CD4-positive, alpha-beta memory T cell (primary cell): Measurements from ENCODE around the gene AGER. TPM values are rescaled to one million over a fixed set of nuclear protein-coding genes. Genes with fewer than 3 reads are reported as not detected.

Source experiments
- CTCF ChIA-PET: fragments of 350-600 bp; sonication (Branson Sonifier 250); formaldehyde crosslinking; loops from one replicate; lab custom pipeline; 2021; ENCODE audit warnings: inconsistent platforms; ENCODE audit not compliant: partially characterized antibody; lab: Charles Lee
- POLR2A ChIA-PET: fragments of 350-600 bp; sonication (Branson Sonifier 250); formaldehyde crosslinking; loops from one replicate; lab custom pipeline; 2021; ENCODE audit not compliant: partially characterized antibody; lab: Charles Lee
- DNase-seq, 5 donors: peaks; one replicate each; pipeline versions ENCODE4 v3.0.0 to v3.0.0-alpha.2; 2020 to 2022; ENCODE audit warnings: mixed read lengths in 1 of 5
- H3K27ac ChIP-seq: one replicate; pipeline ENCODE4 v1.7.0; 2013; ENCODE audit warnings: low read depth, low read length
- H3K27me3 ChIP-seq: 2 replicates; pipeline ENCODE4 v1.7.0; 2013; ENCODE audit warnings: mild to moderate bottlenecking, low read length, moderate library complexity; ENCODE audit not compliant: insufficient read depth
- H3K36me3 ChIP-seq: 2 replicates; pipeline ENCODE4 v1.7.0; 2013; ENCODE audit warnings: mild to moderate bottlenecking, low read length, moderate library complexity; ENCODE audit not compliant: insufficient read depth
- H3K4me1 ChIP-seq: 2 replicates; pipeline ENCODE4 v1.7.0; 2013; ENCODE audit warnings: mild to moderate bottlenecking, low read length, moderate library complexity; ENCODE audit not compliant: insufficient read depth
- H3K4me3 ChIP-seq, 2 donors: one replicate each; pipeline ENCODE4 v1.7.0; 2013; ENCODE audit warnings: low read length in 2 of 2, mild to moderate bottlenecking in 1 of 2
- H3K9me3 ChIP-seq, 2 donors: one replicate each; pipeline ENCODE4 v1.7.0; 2013; ENCODE audit warnings: low read length in 2 of 2, control low read depth in 1 of 2; ENCODE audit not compliant: control insufficient read depth in 1 of 2
- H3K27ac Mint-ChIP-seq, 7 donors: one replicate each; pipeline ENCODE4 v1.8.0; 2020 to 2021; ENCODE audit warnings: mixed read lengths in 7 of 7, mild to moderate bottlenecking in 6 of 7, inconsistent platforms in 3 of 7, moderate library complexity in 3 of 7
- H3K27me3 Mint-ChIP-seq, 2 donors: one replicate each; pipeline ENCODE4 v1.8.0; 2020 to 2021; ENCODE audit warnings: mixed read lengths in 2 of 2
- H3K36me3 Mint-ChIP-seq, 2 donors: one replicate each; pipeline ENCODE4 v1.8.0; 2020 to 2021; ENCODE audit warnings: mixed read lengths in 2 of 2, inconsistent platforms in 1 of 2, mild to moderate bottlenecking in 1 of 2
- H3K4me1 Mint-ChIP-seq, 4 donors: one replicate each; pipeline ENCODE4 v1.8.0; 2020 to 2021; ENCODE audit warnings: mixed read lengths in 4 of 4, mild to moderate bottlenecking in 1 of 4
- H3K4me3 Mint-ChIP-seq, 8 donors: one replicate each; pipeline ENCODE4 v1.8.0; 2020 to 2021; ENCODE audit warnings: mixed read lengths in 8 of 8, mild to moderate bottlenecking in 7 of 8, moderate library complexity in 6 of 8, inconsistent platforms in 3 of 8
- H3K9me3 Mint-ChIP-seq, 8 donors: one replicate each; pipeline ENCODE4 v1.8.0; 2020 to 2021; ENCODE audit warnings: mixed read lengths in 8 of 8, mild to moderate bottlenecking in 5 of 8, inconsistent platforms in 3 of 8, moderate library complexity in 1 of 8
- intact Hi-C: fragments of 100-400 bp; cut with micrococcal nuclease; formaldehyde crosslinking; loops from one replicate; pipeline ENCODE4 v1.15.1; 2023
- microRNA-seq: library from miRNA; unstranded; fragments of <30 nt; microRNA quantifications from one replicate; pipeline ENCODE4 v1.2.0, GENCODE V29; 2021; ENCODE audit warnings: borderline replicate concordance, borderline number of aligned reads, borderline microRNAs expressed, mixed read lengths
- polyA plus RNA-seq, 2 donors: library from polyadenylated mRNA; unstranded; fragments of 300-500 nt; fragmentation: Illumina TruSeq; gene quantifications; one replicate each; pipeline ENCODE4 v1.2.3, GENCODE V29; 2021
- total RNA-seq, 2 experiments: library from RNA; stranded (reverse); gene quantifications; one replicate each; pipeline ENCODE4 v1.2.3, GENCODE V29; 2021

AGER gene
- total and polyA plus RNA-seq, 4 experiments from 2014 or later = 0.62 to 77.3 (median 74.8) TPM; not detected in 1

- ChIA-PET CTCF (interaction anchor here (2.4 kb wide), 1 partner anchor 63 kb away, joined by 8 read pairs; no protein-coding TSS in a partner anchor), POLR2A (interaction anchor here (5.3 to 8.6 kb wide), 2 partner anchors 45 to 60 kb away, joined by 49 to 188 read pairs; partner anchors contain the start of genes AGPAT1, GPSM3 and PBX2)
- DNase-seq = no peak
- Mint-ChIP-seq H3K27me3 (peaks cover 0 to 2% of the 10 kb centered on the region in 2 donors), H3K36me3 (peaks cover under 1 to 18% of the 10 kb centered on the region in 2 donors), H3K4me1 (peaks cover 18 to 34% (median 26%) of the 10 kb centered on the region in 4 donors), H3K27ac (peak overlapping the region in 1 of 7 donors; percentile 43), H3K9me3 (peaks cover 0 to 3% (median 0%) of the 10 kb centered on the region in 8 donors), H3K4me3 (peak overlapping the region in 2 of 8 donors; percentile 8 to 41)
- H3K9me3 ChIP-seq = no peaks in the 10 kb centered on the region
- intact Hi-C loops = no loop called here
- H3K27me3 ChIP-seq = no peaks in the 10 kb centered on the region
- H3K4me3 ChIP-seq = no peak overlapping the region
- no peaks in the 10 kb centered on the region for H3K36me3 ChIP-seq
- H3K4me1 ChIP-seq = peaks cover 22% of the 10 kb centered on the region
- no peak overlapping the region for H3K27ac ChIP-seq
Measured at GRCh38 chr6:32132110-32132509, 51.9 kb downstream of the AGER start.

GRCh38 chr6:32131439-32131948 is 52.6 kb downstream of the AGER start:
- Mint-ChIP-seq H3K27me3 (peaks cover 0 to 2% of the 10 kb centered on the region in 2 donors), H3K4me1 (peaks cover 24 to 40% (median 32%) of the 10 kb centered on the region in 4 donors), H3K4me3 (peak overlapping the region; percentile 4 to 63 (median 34)), H3K36me3 (peaks cover 4 to 22% of the 10 kb centered on the region in 2 donors), H3K27ac (peak overlapping the region in 2 of 7 donors; percentile 57 to 79), H3K9me3 (peaks cover 0 to 3% (median 0%) of the 10 kb centered on the region in 8 donors)
- Histone ChIP-seq H3K9me3 (no peaks in the 10 kb centered on the region), H3K4me1 (peaks cover 28% of the 10 kb centered on the region), H3K27ac (no peak overlapping the region), H3K27me3 (no peaks in the 10 kb centered on the region), H3K4me3 (no peak overlapping the region), H3K36me3 (peaks cover 5% of the 10 kb centered on the region)
- no peak for DNase-seq
- ChIA-PET POLR2A (interaction anchor here (1.2 to 8.6 kb wide), 3 partner anchors 23 to 61 kb away, joined by 3 to 188 read pairs (median 49); partner anchors contain the start of genes AGPAT1, GPSM3 and PBX2), CTCF (interaction anchor here (2.4 kb wide), 1 partner anchor 64 kb away, joined by 8 read pairs; no protein-coding TSS in a partner anchor)
- intact Hi-C loops = loop anchor here (2.0 kb wide), 1 partner anchor 17 kb away; no protein-coding TSS in a partner anchor

Small RNAs within 50 kb of the gene (microRNA-seq; reads per million reads assigned to microRNA genes)
- gene MIR6721 (not detected), gene MIR6833 (not detected)

Other genes with a start within 250 kb of the AGER start
- under 1 TPM in 1 of 2 experiments, not detected in 1; 0.64 TPM for gene CFB, start 238.2 kb downstream of the AGER start, total RNA-seq
- gene CFB, start 238.2 kb downstream of the AGER start, polyA plus RNA-seq = not detected
- gene NELFE, start 225.3 kb downstream of the AGER start, total RNA-seq = 10 to 100 TPM; 45.8 to 49.0 TPM
- 10 to 100 TPM; 67.0 to 78.5 TPM for gene NELFE, start 225.3 kb downstream of the AGER start, polyA plus RNA-seq
- 100 to 1,000 TPM; 117 to 119 TPM for gene SKIC2, start 225.1 kb downstream of the AGER start, total RNA-seq
- gene SKIC2, start 225.1 kb downstream of the AGER start, polyA plus RNA-seq = 10 to 100 TPM; 21.8 to 23.0 TPM
- gene DXO, start 212.1 kb downstream of the AGER start, total RNA-seq = 10 to 100 TPM; 27.8 to 30.3 TPM
- 10 to 100 TPM; 10.8 to 11.7 TPM for gene DXO, start 212.1 kb downstream of the AGER start, polyA plus RNA-seq
- 1 to 10 TPM; 6.7 to 9.8 TPM for gene C4A, start 202.2 kb downstream of the AGER start, total RNA-seq
- under 1 TPM in 1 of 2 donors, not detected in 1; 0.17 TPM for gene C4A, start 202.2 kb downstream of the AGER start, polyA plus RNA-seq
- gene C4B, start 169.5 kb downstream of the AGER start, total RNA-seq = 1 to 10 TPM; 5.0 to 5.8 TPM
- under 1 TPM in 1 of 2 donors, not detected in 1; 0.36 TPM for gene C4B, start 169.5 kb downstream of the AGER start, polyA plus RNA-seq
- gene CYP21A2, start 145.8 kb downstream of the AGER start, total RNA-seq = under 1 TPM; 0.39 to 0.61 TPM
- not detected for gene CYP21A2, start 145.8 kb downstream of the AGER start, polyA plus RNA-seq
- 10 to 100 TPM; 16.5 to 22.4 TPM for gene TNXB, start 74.9 kb downstream of the AGER start, total RNA-seq
- under 1 TPM in 1 of 2 donors, not detected in 1; 0.31 TPM for gene TNXB, start 74.9 kb downstream of the AGER start, polyA plus RNA-seq
- gene ATF6B, start 56.0 kb downstream of the AGER start, total RNA-seq = 100 to 1,000 TPM; 151 to 154 TPM
- gene ATF6B, start 56.0 kb downstream of the AGER start, polyA plus RNA-seq = 10 to 100 TPM; 11.4 to 27.7 TPM
- gene FKBPL, start 54.0 kb downstream of the AGER start, total RNA-seq = 1 to 10 TPM; 2.2 to 2.8 TPM
- gene FKBPL, start 54.0 kb downstream of the AGER start, polyA plus RNA-seq = 1 to 10 TPM; 2.0 to 3.0 TPM
- gene PRRT1, start 32.3 kb downstream of the AGER start, total RNA-seq = 1 to 10 TPM; 1.5 to 1.9 TPM
- under 1 TPM in 1 of 2 donors, not detected in 1; 0.60 TPM for gene PRRT1, start 32.3 kb downstream of the AGER start, polyA plus RNA-seq
- gene PPT2, start 30.1 kb downstream of the AGER start, total RNA-seq = 10 to 100 TPM; 12.7 to 15.4 TPM
- gene PPT2, start 30.1 kb downstream of the AGER start, polyA plus RNA-seq = 1 to 10 TPM; 3.8 TPM
- 10 to 100 TPM; 16.6 TPM for gene EGFL8, start 19.7 kb downstream of the AGER start, total RNA-seq
- gene EGFL8, start 19.7 kb downstream of the AGER start, polyA plus RNA-seq = under 1 TPM in 1 of 2 donors, not detected in 1; 0.23 TPM
- 10 to 100 TPM; 32.2 to 32.8 TPM for gene AGPAT1, start 8.2 kb downstream of the AGER start, total RNA-seq
- 10 to 100 TPM; 15.3 to 16.4 TPM for gene AGPAT1, start 8.2 kb downstream of the AGER start, polyA plus RNA-seq
- gene RNF5, start 5.8 kb downstream of the AGER start, total RNA-seq = 10 to 100 TPM; 44.2 to 47.7 TPM
- 100 to 1,000 TPM; 102 to 129 TPM for gene RNF5, start 5.8 kb downstream of the AGER start, polyA plus RNA-seq
- gene PBX2, start 5.9 kb upstream of the AGER start, total RNA-seq = 100 to 1,000 TPM; 188 to 192 TPM
- gene PBX2, start 5.9 kb upstream of the AGER start, polyA plus RNA-seq = 1 to 10 TPM in 1 of 2 donors, under 1 TPM in 1; 0.57 to 1.8 TPM
- 100 to 1,000 TPM; 309 to 313 TPM for gene GPSM3, start 8.4 kb upstream of the AGER start, total RNA-seq
- gene GPSM3, start 8.4 kb upstream of the AGER start, polyA plus RNA-seq = 100 to 1,000 TPM; 110 to 165 TPM
- 1 to 10 TPM in 1 of 2 experiments, under 1 TPM in 1; 0.35 to 1.2 TPM for gene NOTCH4, start 39.8 kb upstream of the AGER start, total RNA-seq
- gene NOTCH4, start 39.8 kb upstream of the AGER start, polyA plus RNA-seq = under 1 TPM in 1 of 2 donors, not detected in 1; 0.70 TPM
- gene TSBP1, start 187.7 kb upstream of the AGER start, total RNA-seq = not detected
- gene TSBP1, start 187.7 kb upstream of the AGER start, polyA plus RNA-seq = not detected
- gene BTNL2, start 222.9 kb upstream of the AGER start, total RNA-seq = not detected
- not detected for gene BTNL2, start 222.9 kb upstream of the AGER start, polyA plus RNA-seq